ENCODE results near the gene MTG2. TPM values are rescaled to one million over a fixed set of nuclear protein-coding genes. Genes with fewer than 3 reads are reported as not detected.

Gene MTG2
- total and polyA plus RNA-seq, 4 donors, result 18.3 to 35.5 (median 28.5) TPM

DNA sequence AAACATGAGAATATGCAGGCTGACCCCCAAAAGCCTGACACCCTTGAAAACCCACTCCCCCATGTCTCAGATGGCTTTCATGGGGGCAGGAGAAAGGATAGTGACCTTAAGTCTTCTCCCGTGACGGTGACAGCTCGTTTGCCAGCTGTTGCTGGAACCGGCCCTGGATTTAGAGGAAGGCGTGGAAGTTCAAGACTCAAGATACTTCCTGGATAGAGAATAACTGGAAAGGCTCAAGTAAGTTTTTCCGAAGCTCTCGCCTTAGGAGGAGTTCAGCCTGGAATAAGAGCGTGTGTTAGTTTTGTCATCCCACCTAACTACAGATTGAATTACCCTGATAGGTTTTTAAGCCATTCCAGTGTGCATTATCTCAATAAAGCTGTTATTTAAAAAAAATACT, 11.6 kb upstream of the MTG2 start:
- Histone ChIP-seq H3K9me3 (ENCODE audit: control insufficient read depth in 4 of 4, insufficient read depth in 3 of 4, low read length in 3 of 4) (no peaks in the 10 kb centered on the region), H3K36me3 (ENCODE audit: control insufficient read depth in 4 of 4, insufficient read depth in 4 of 4, low read length in 4 of 4) (peaks cover 4 to 43% (median 15%) of the 10 kb centered on the region in 4 donors), H3K4me1 (ENCODE audit: control insufficient read depth in 5 of 5, insufficient read depth in 5 of 5, low read length in 5 of 5) (no peaks in the 10 kb centered on the region), H3K27me3 (ENCODE audit: control insufficient read depth in 3 of 3, insufficient read depth in 3 of 3, low read length in 2 of 3) (no peaks in the 10 kb centered on the region), H3K4me3 (no peak overlapping the region), H3K9ac (ENCODE audit: insufficient read depth in 1 of 2, low read length in 2 of 2) (no peak overlapping the region), H3K27ac (ENCODE audit: low read depth in 1 of 2, low read length in 1 of 2) (no peak overlapping the region)
- TF ChIP-seq, protein P1, sequence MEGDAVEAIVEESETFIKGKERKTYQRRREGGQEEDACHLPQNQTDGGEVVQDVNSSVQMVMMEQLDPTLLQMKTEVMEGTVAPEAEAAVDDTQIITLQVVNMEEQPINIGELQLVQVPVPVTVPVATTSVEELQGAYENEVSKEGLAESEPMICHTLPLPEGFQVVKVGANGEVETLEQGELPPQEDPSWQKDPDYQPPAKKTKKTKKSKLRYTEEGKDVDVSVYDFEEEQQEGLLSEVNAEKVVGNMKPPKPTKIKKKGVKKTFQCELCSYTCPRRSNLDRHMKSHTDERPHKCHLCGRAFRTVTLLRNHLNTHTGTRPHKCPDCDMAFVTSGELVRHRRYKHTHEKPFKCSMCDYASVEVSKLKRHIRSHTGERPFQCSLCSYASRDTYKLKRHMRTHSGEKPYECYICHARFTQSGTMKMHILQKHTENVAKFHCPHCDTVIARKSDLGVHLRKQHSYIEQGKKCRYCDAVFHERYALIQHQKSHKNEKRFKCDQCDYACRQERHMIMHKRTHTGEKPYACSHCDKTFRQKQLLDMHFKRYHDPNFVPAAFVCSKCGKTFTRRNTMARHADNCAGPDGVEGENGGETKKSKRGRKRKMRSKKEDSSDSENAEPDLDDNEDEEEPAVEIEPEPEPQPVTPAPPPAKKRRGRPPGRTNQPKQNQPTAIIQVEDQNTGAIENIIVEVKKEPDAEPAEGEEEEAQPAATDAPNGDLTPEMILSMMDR (IDR thresholded peaks at IDR 0.05; ENCODE audit: control extremely low read depth, extremely low read depth), result no peak
- ATAC-seq (ENCODE audit: insufficient read depth, low FRiP score), result no peak
- 73 to 75% methylated on average over 8 of the region's 8 CpGs for whole genome bisulfite sequencing, 2 donors
- DNase-seq, result no peak

DNA sequence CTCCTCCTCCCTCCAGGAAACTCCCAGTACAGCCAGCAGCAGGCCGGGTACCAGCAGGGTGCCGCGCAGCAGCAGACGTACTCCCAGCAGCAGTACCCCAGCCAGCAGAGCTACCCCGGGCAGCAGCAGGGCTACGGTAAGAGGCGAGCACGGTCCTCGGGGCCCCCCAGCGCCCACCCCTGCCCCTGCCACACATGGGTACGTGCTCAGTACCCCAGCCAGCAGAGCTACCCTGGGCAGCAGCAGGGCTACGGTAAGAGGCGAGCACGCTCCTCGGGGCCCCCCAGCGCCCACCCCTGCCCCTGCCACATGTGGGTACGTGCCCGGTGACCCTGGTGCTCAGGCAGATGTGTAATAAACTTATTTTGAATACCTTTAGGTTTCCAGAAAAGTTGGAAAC, 10.2 kb upstream of the MTG2 start:
- no peak overlapping the region for H3K4me3 ChIP-seq
- 94 to 97% methylated on average over 16 to 18 of the region's 18 CpGs for WGBS, 2 donors
- no peaks in the 10 kb centered on the region for H3K9me3 ChIP-seq (ENCODE audit: control insufficient read depth in 4 of 4, insufficient read depth in 3 of 4, low read length in 3 of 4)
- TF ChIP-seq, protein P1 (IDR thresholded peaks at IDR 0.05; ENCODE audit: control extremely low read depth, extremely low read depth), result no peak
- no peaks in the 10 kb centered on the region for H3K27me3 ChIP-seq (ENCODE audit: control insufficient read depth in 3 of 3, insufficient read depth in 3 of 3, low read length in 2 of 3)
- H3K27ac ChIP-seq (ENCODE audit: low read depth in 1 of 2, low read length in 1 of 2), result no peak overlapping the region
- no peak for DNase-seq
- ATAC-seq (ENCODE audit: insufficient read depth, low FRiP score), result no peak
- no peaks in the 10 kb centered on the region for H3K4me1 ChIP-seq (ENCODE audit: control insufficient read depth in 5 of 5, insufficient read depth in 5 of 5, low read length in 5 of 5)
- H3K9ac ChIP-seq (ENCODE audit: insufficient read depth in 1 of 2, low read length in 2 of 2), result no peak overlapping the region
- peaks cover 4 to 51% (median 12%) of the 10 kb centered on the region in 4 donors for H3K36me3 ChIP-seq (ENCODE audit: control insufficient read depth in 4 of 4, insufficient read depth in 4 of 4, low read length in 4 of 4)

DNA sequence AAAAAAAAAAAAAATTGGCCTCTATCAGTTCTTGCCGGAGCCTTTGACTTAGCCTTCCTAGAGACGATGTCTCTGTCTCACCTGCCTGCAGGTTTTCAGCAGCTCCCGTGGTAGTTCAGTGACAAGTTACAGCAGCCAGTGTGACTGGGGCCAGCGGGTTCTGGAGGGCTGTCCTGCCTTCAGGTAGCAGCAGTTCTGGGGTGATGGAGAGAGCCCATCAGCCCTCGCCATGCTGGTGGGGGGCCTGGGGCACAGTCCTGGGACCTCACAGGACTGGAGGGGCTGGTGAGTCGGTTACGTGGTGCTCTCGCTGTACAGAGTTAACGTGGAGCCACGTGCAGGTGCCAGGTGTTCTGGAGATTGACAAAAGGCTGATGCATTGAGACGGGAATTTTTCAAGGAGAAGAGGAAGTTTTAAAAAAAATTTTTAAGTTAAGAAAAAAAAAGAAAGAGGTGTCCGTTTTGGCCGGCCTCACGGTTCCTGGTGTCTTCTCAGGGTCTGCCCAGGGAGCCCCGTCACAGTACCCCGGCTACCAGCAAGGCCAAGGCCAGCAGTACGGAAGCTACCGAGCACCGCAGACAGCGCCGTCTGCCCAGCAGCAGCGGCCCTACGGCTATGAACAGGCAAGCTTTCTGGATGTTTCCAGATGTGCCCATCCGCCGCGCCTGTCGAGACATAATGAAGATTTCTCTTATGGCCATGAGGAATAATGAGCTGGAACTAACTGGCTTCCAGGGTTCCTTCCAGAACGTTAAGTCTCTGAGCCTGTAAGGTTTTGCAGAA, 8.6 kb upstream of the MTG2 start:
- Histone ChIP-seq H3K36me3 (ENCODE audit: control insufficient read depth in 4 of 4, insufficient read depth in 4 of 4, low read length in 4 of 4) (peaks cover 4 to 42% (median 8%) of the 10 kb centered on the region in 4 donors), H3K9ac (ENCODE audit: insufficient read depth in 1 of 2, low read length in 2 of 2) (no peak overlapping the region), H3K27me3 (ENCODE audit: control insufficient read depth in 3 of 3, insufficient read depth in 3 of 3, low read length in 2 of 3) (no peaks in the 10 kb centered on the region), H3K9me3 (ENCODE audit: control insufficient read depth in 4 of 4, insufficient read depth in 3 of 4, low read length in 3 of 4) (no peaks in the 10 kb centered on the region), H3K4me1 (ENCODE audit: control insufficient read depth in 5 of 5, insufficient read depth in 5 of 5, low read length in 5 of 5) (no peaks in the 10 kb centered on the region), H3K27ac (ENCODE audit: low read depth in 1 of 2, low read length in 1 of 2) (no peak overlapping the region), H3K4me3 (no peak overlapping the region)
- no peak for ATAC-seq (ENCODE audit: insufficient read depth, low FRiP score)
- WGBS, 2 donors, result 96 to 97% methylated on average over 28 of the region's 28 CpGs
- TF ChIP-seq, protein P1 (IDR thresholded peaks at IDR 0.05; ENCODE audit: control extremely low read depth, extremely low read depth), result no peak
- no peak for DNase-seq

All from lung (tissue), 12 donors.